ENCODE measurements around the gene SIGLEC7. TPM values are rescaled to one million over a fixed set of nuclear protein-coding genes. Genes with fewer than 3 reads are reported as not detected.

The SIGLEC7 gene
- total RNA-seq, 1 experiment from 2014 or later, result not detected

DNA sequence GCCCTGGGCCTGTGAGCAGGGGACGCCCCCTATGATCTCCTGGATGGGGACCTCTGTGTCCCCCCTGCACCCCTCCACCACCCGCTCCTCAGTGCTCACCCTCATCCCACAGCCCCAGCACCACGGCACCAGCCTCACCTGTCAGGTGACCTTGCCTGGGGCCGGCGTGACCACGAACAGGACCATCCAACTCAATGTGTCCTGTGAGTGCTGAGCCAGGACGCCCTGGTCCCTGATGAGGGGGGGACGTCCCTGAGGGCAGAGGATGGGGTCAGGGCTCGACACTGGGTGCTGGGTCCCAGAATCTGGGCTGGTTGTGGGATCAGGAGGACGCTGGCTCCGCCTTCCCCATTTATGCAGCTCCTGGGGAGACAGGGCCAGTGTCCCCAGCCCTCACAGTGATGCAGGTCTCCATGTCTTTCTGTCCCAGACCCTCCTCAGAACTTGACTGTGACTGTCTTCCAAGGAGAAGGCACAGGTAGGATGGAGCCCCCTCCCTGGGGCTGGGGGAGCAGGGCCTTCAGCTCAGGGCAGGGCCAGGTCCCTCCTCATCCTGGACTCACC is 2.5 kb downstream of the SIGLEC7 start:
- no peak overlapping the region for H3K27ac Mint-ChIP-seq (ENCODE audit: unreplicated experiment)
- no peaks in the 10 kb centered on the region for H3K36me3 Mint-ChIP-seq (ENCODE audit: insufficient read depth, unreplicated experiment)
- BruUV-seq (replicated peaks), result no TSS peak
- no peak overlapping the region for H3K4me3 Mint-ChIP-seq (ENCODE audit: low read depth, unreplicated experiment)
- peaks cover 96% of the 10 kb centered on the region for H3K27me3 Mint-ChIP-seq (ENCODE audit: unreplicated experiment)
- no peaks in the 10 kb centered on the region for H3K9me3 Mint-ChIP-seq (ENCODE audit: low read depth, unreplicated experiment)
- no peak for DNase-seq
- TF ChIP-seq, protein P1, sequence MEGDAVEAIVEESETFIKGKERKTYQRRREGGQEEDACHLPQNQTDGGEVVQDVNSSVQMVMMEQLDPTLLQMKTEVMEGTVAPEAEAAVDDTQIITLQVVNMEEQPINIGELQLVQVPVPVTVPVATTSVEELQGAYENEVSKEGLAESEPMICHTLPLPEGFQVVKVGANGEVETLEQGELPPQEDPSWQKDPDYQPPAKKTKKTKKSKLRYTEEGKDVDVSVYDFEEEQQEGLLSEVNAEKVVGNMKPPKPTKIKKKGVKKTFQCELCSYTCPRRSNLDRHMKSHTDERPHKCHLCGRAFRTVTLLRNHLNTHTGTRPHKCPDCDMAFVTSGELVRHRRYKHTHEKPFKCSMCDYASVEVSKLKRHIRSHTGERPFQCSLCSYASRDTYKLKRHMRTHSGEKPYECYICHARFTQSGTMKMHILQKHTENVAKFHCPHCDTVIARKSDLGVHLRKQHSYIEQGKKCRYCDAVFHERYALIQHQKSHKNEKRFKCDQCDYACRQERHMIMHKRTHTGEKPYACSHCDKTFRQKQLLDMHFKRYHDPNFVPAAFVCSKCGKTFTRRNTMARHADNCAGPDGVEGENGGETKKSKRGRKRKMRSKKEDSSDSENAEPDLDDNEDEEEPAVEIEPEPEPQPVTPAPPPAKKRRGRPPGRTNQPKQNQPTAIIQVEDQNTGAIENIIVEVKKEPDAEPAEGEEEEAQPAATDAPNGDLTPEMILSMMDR (IDR thresholded peaks at IDR 0.05; ENCODE audit: unreplicated experiment), result no peak
- no peaks in the 10 kb centered on the region for H3K4me1 Mint-ChIP-seq (ENCODE audit: low read depth, unreplicated experiment)
- intact Hi-C loops (cut with micrococcal nuclease; ENCODE audit: unreplicated experiment), result no loop called here
- CTCF ChIA-PET, result interaction anchor here (0.6 kb wide), 1 partner anchor 514 kb away, joined by 4 read pairs; no protein-coding TSS in a partner anchor

DNA sequence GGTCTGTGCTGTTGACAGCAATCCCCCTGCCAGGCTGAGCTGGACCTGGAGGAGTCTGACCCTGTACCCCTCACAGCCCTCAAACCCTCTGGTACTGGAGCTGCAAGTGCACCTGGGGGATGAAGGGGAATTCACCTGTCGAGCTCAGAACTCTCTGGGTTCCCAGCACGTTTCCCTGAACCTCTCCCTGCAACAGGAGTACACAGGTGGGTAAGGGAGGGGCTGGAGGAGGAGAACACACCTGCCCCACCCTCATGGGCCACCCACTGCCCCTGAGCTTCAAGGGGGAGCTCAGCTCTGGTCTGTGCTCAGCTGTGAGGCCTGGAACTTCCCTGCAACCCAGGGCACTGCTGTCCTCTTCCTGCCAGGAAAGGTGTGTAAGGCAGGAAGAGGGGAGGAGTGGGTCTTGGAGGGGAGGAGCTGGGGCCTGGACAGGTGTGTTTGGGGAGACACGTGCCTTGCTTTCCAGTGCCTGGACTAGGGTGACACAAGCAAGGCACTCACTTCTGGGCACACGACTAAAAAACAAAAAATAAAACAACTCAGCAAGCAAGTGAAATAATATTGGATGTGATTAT is 3.9 kb downstream of the SIGLEC7 start:
- CTCF ChIA-PET, result interaction anchor here (0.7 to 1.4 kb wide), 2 partner anchors 8 to 11 kb away, joined by 3 to 4 read pairs; no protein-coding TSS in a partner anchor
- no peaks in the 10 kb centered on the region for H3K36me3 Mint-ChIP-seq (ENCODE audit: insufficient read depth, unreplicated experiment)

DNA sequence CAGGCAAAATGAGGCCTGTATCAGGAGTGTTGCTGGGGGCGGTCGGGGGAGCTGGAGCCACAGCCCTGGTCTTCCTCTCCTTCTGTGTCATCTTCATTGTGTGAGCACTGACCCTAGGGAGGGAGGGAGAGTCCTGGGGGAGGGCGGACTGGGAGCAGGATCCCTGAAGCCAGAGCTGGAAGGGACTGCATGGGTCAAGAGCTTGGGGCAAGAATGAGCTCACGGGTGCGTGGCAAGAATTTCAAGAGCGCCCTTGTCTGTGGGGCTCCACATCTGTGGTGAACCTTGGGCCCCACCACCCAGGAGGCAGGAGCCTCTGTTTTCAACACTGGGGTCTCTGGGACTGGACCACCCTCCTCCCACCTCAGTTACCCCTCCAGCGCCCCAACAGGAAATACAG is 4.7 kb downstream of the SIGLEC7 start:
- CTCF ChIA-PET, result interaction anchor here (0.6 to 1.4 kb wide), 2 partner anchors 8 to 126 kb away, joined by 3 to 4 read pairs; no protein-coding TSS in a partner anchor
- TF ChIP-seq, protein P1 (IDR thresholded peaks at IDR 0.05; ENCODE audit: unreplicated experiment), result no peak
- intact Hi-C loops (cut with micrococcal nuclease; ENCODE audit: unreplicated experiment), result no loop called here
- no peaks in the 10 kb centered on the region for H3K36me3 Mint-ChIP-seq (ENCODE audit: insufficient read depth, unreplicated experiment)
- DNase-seq, result no peak
- no peaks in the 10 kb centered on the region for H3K9me3 Mint-ChIP-seq (ENCODE audit: low read depth, unreplicated experiment)
- no TSS peak for BruUV-seq (replicated peaks)
- H3K27me3 Mint-ChIP-seq (ENCODE audit: unreplicated experiment), result peaks cover 96% of the 10 kb centered on the region
- H3K4me3 Mint-ChIP-seq (ENCODE audit: low read depth, unreplicated experiment), result no peak overlapping the region
- H3K27ac Mint-ChIP-seq (ENCODE audit: unreplicated experiment), result no peak overlapping the region
- no peaks in the 10 kb centered on the region for H3K4me1 Mint-ChIP-seq (ENCODE audit: low read depth, unreplicated experiment)

More for the DNA sequence above, 3.9 kb downstream of the SIGLEC7 start:
- intact Hi-C loops (cut with micrococcal nuclease; ENCODE audit: unreplicated experiment), result no loop called here
- Mint-ChIP-seq H3K4me1 (ENCODE audit: low read depth, unreplicated experiment) (no peaks in the 10 kb centered on the region), H3K27me3 (ENCODE audit: unreplicated experiment) (peaks cover 96% of the 10 kb centered on the region), H3K4me3 (ENCODE audit: low read depth, unreplicated experiment) (no peak overlapping the region), H3K27ac (ENCODE audit: unreplicated experiment) (no peak overlapping the region), H3K9me3 (ENCODE audit: low read depth, unreplicated experiment) (no peaks in the 10 kb centered on the region)
- no TSS peak for BruUV-seq (replicated peaks)
- no peak for DNase-seq
- TF ChIP-seq, protein P1 (IDR thresholded peaks at IDR 0.05; ENCODE audit: unreplicated experiment), result no peak

DNA sequence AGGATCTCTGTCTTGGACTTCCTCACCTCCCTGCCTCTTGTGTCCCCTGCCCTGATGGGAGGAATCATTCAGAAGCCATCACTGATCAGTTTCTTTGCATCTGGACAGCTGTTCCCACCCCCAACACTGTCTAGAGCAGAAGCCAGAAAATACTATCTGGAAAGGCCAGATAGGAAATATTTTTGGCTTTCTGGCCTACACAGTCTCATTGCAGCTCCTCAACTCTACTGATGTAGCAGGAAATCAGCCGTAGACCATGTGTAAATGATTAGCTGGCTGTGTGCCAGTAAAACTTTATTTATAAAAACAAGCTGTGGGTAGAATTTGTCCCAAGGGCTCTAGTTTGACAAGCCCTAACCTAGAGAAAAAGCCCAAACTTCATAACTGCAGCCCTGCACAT is 5.6 kb downstream of the SIGLEC7 start:
- H3K27me3 Mint-ChIP-seq (ENCODE audit: unreplicated experiment), result peaks cover 96% of the 10 kb centered on the region
- H3K36me3 Mint-ChIP-seq (ENCODE audit: insufficient read depth, unreplicated experiment), result no peaks in the 10 kb centered on the region
- no TSS peak for BruUV-seq (replicated peaks)
- H3K4me3 Mint-ChIP-seq (ENCODE audit: low read depth, unreplicated experiment), result no peak overlapping the region
- no peak for DNase-seq
- H3K9me3 Mint-ChIP-seq (ENCODE audit: low read depth, unreplicated experiment), result no peaks in the 10 kb centered on the region
- intact Hi-C loops (cut with micrococcal nuclease; ENCODE audit: unreplicated experiment), result no loop called here
- H3K27ac Mint-ChIP-seq (ENCODE audit: unreplicated experiment), result no peak overlapping the region
- TF ChIP-seq, protein P1 (IDR thresholded peaks at IDR 0.05; ENCODE audit: unreplicated experiment), result no peak
- no peaks in the 10 kb centered on the region for H3K4me1 Mint-ChIP-seq (ENCODE audit: low read depth, unreplicated experiment)
- CTCF ChIA-PET, result interaction anchor here (0.6 to 1.2 kb wide), 2 partner anchors 28 to 127 kb away, joined by 3 read pairs; no protein-coding TSS in a partner anchor

All from Calu3 (cell line).